Body of pancreas (tissue), 4 donors: ENCODE results near the gene MID1. TPM values are rescaled to one million over a fixed set of nuclear protein-coding genes. Genes with fewer than 3 reads are reported as not detected.

Experiments used
- ATAC-seq: fragments of 150-250 bp; one replicate; pipeline ENCODE4 v1.9.1; 2016
- DNase-seq, 4 donors: peaks; one replicate each; pipeline ENCODE4 v3.0.0-alpha.2; 2019
- H3K27ac ChIP-seq, 4 donors: fragments of 200-600 bp; sonication (generic); 1 replicate in 3 of 4; 2 replicates in 1 of 4; pipeline versions ENCODE4 v1.5.1 to v1.6.1; 2016 to 2019; ENCODE audit warnings: mild to moderate bottlenecking in 1 of 4, mixed read lengths in 1 of 4, moderate library complexity in 1 of 4
- H3K27me3 ChIP-seq, 2 donors: fragments of 200-600 bp; sonication (generic); one replicate each; pipeline ENCODE4 v1.6.0; 2016; ENCODE audit warnings: mild to moderate bottlenecking in 1 of 2
- H3K36me3 ChIP-seq, 2 donors: fragments of 200-600 bp; sonication (generic); replicated peaks in 1 of 2; 2 replicates each; pipeline ENCODE4 v1.5.1; 2016; ENCODE audit warnings: low read depth in 2 of 2; ENCODE audit not compliant: insufficient read depth in 1 of 2
- H3K4me1 ChIP-seq: fragments of 200-600 bp; sonication (generic); one replicate; pipeline ENCODE4 v1.6.0; 2016
- H3K4me3 ChIP-seq, 2 donors: fragments of 200-600 bp; sonication (generic); 1 replicate in 1 of 2; 2 replicates in 1 of 2; pipeline ENCODE4 v1.5.1; 2016 to 2019
- H3K9me3 ChIP-seq, 3 donors: fragments of 200-600 bp; sonication (generic); 1 replicate in 2 of 3; 2 replicates in 1 of 3; pipeline ENCODE4 v1.5.1; 2016
- CTCF ChIP-seq, 7 experiments: fragments of 450-650 bp in 4 of 7; fragments of 200-600 bp in 3 of 7; sonication (generic) in 3 of 7; IDR thresholded peaks; one replicate each; pipeline ENCODE4 v1.5.1; 2016 to 2019; ENCODE audit warnings: antibody characterized with exemption in 7 of 7
- POLR2A ChIP-seq, 3 donors: fragments of 450-650 bp; IDR thresholded peaks; one replicate each; pipeline ENCODE4 v1.6.1; 2016; ENCODE audit warnings: antibody characterized with exemption in 3 of 3, mild to moderate bottlenecking in 2 of 3
- WGBS, 2 donors: methylation state at CpG; one replicate each; pipeline ENCODE4 v1.1.5; 2017; 5-methylcytosine and 5-hydroxymethylcytosine counted together
- intact Hi-C: fragments of 100-400 bp; cut with DNase I; formaldehyde crosslinking; loops from one replicate; pipeline ENCODE4 v1.15.1; 2023
- total RNA-seq, 2 donors: library from RNA; depleted of rRNA; stranded (reverse); fragments of >200 nt; gene quantifications; one replicate each; pipeline ENCODE4 v1.1.0, GENCODE V29; 2016

The MID1 gene
- total RNA-seq, 2 donors from 2014 or later: 4.9 to 7.3 TPM

- intact Hi-C loops: no loop called here
- H3K4me3 ChIP-seq: no peak overlapping the region
- 22 to 63% methylated on average over 1 of the region's 1 CpG for WGBS, 2 donors
- ATAC-seq: no peak
- no peaks in the 10 kb centered on the region for H3K36me3 ChIP-seq
- no peak overlapping the region for H3K27ac ChIP-seq
- no peaks in the 10 kb centered on the region for H3K4me1 ChIP-seq
- H3K9me3 ChIP-seq: no peaks in the 10 kb centered on the region
- TF ChIP-seq POLR2A (IDR thresholded peaks at IDR 0.05) (no peak), CTCF (IDR thresholded peaks at IDR 0.05) (no peak)
- H3K27me3 ChIP-seq: no peaks in the 10 kb centered on the region
- no peak for DNase-seq
Measured at GRCh38 chrX:10401239-10401638, 219.1 kb downstream of the MID1 start.

DNA sequence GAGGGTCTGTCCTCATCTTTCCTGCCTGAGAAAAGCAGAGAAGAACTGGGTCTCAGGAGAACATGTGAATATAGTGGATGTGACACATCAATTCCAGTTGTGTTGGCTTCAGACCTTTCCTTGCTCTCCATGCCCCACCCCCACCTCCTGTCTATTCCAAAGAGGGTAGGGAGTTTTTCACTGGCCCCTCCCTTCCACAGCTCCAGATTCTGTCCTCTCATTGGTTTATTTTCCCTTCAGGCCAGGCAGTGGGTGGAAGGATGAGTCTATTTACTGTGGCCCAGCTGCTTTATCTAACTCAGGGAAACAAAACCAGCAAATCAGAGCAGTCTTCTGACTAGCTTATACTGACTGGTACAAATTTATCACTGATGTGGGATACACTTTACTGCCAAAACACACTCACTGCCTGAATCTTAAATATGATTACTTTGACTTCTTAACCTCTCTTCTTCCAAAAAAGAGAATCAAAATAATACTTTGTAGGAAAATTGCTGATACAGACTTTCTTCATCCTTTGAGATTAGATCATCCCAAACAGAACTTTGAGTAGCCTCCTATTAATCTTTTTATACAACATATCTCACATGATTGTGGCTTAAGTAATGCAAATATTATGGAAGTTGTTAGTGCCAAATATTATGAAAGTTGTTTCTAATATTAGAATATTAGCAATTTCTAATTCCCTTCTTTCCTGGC is 221.2 kb downstream of the MID1 start:
- TF ChIP-seq CTCF (IDR thresholded peaks at IDR 0.05) (no peak), POLR2A (IDR thresholded peaks at IDR 0.05) (no peak)
- H3K27me3 ChIP-seq: no peaks in the 10 kb centered on the region
- H3K9me3 ChIP-seq: no peaks in the 10 kb centered on the region
- ATAC-seq (no peak), DNase-seq (no peak)
- no peak overlapping the region for H3K27ac ChIP-seq
- no peaks in the 10 kb centered on the region for H3K36me3 ChIP-seq
- H3K4me1 ChIP-seq: no peaks in the 10 kb centered on the region
- H3K4me3 ChIP-seq: no peak overlapping the region
- intact Hi-C loops: no loop called here

DNA sequence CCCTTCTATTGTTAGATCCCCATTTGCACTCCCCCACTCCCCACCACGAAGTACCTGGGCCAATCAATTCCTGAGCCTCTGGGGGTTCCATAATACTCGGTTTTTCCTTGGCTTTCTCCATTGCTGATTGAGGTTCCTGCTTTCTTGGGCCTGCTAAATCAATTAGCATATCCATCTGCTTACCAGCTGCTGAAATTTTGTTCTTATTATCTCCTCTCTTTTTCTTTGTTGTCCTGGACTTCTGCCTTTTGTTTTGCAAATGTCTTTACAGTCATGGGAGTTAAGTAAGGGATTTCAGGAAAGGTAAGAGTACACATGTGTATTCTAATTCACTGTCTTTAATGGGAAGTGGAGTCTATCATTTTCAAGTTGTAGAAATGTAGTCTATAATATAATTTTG is 222.2 kb downstream of the MID1 start:
- H3K4me1 ChIP-seq: no peaks in the 10 kb centered on the region
- no peak overlapping the region for H3K27ac ChIP-seq
- TF ChIP-seq CTCF (IDR thresholded peaks at IDR 0.05): no peak
- no peak for TF ChIP-seq POLR2A (IDR thresholded peaks at IDR 0.05)
- WGBS, 2 donors: 24 to 46% methylated on average over 2 of the region's 2 CpGs
- intact Hi-C loops: no loop called here
- no peaks in the 10 kb centered on the region for H3K27me3 ChIP-seq
- H3K36me3 ChIP-seq: no peaks in the 10 kb centered on the region
- ATAC-seq (no peak), DNase-seq (no peak)
- no peaks in the 10 kb centered on the region for H3K9me3 ChIP-seq
- H3K4me3 ChIP-seq: no peak overlapping the region

- Histone ChIP-seq H3K36me3 (no peaks in the 10 kb centered on the region), H3K27ac (no peak overlapping the region), H3K9me3 (no peaks in the 10 kb centered on the region), H3K27me3 (no peaks in the 10 kb centered on the region), H3K4me3 (no peak overlapping the region), H3K4me1 (no peaks in the 10 kb centered on the region)
- DNase-seq: no peak
- no peak for TF ChIP-seq POLR2A (IDR thresholded peaks at IDR 0.05)
- no peak for TF ChIP-seq CTCF (IDR thresholded peaks at IDR 0.05)
- intact Hi-C loops: no loop called here
- ATAC-seq: no peak
- WGBS, 2 donors: 66 to 68% methylated on average over 3 of the region's 3 CpGs
Measured at GRCh38 chrX:10397349-10397748, 223.0 kb downstream of the MID1 start.

DNA sequence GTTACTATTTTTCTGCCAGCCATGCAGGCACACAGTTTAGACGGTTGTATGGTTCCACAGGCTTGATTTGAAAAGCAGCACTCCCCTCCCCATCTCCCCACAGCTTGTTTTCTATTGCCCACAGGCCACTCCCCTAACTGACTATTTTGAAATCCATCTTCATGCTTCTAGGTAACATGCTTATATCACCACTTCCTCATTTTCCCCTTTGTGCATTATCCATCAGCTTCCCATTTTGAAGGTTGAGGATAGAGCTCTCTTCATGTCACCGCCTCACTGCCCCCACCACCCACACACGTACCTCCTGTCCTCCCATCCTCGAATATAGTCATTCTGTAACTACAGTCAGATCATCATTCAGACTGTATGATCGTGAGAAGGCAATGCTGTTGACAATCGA is 224.7 kb downstream of the MID1 start:
- Histone ChIP-seq H3K27ac (no peak overlapping the region), H3K4me3 (no peak overlapping the region), H3K4me1 (no peaks in the 10 kb centered on the region), H3K27me3 (no peaks in the 10 kb centered on the region), H3K9me3 (no peaks in the 10 kb centered on the region), H3K36me3 (no peaks in the 10 kb centered on the region)
- TF ChIP-seq POLR2A (IDR thresholded peaks at IDR 0.05) (no peak), CTCF (IDR thresholded peaks at IDR 0.05) (no peak)
- 44 to 63% methylated on average over 5 to 6 of the region's 6 CpGs for WGBS, 2 donors
- ATAC-seq (no peak), DNase-seq (no peak)
- intact Hi-C loops: no loop called here
